Heart left ventricle (tissue), 16 donors: ENCODE data around the gene FREM2. TPM values are rescaled to one million over a fixed set of nuclear protein-coding genes. Genes with fewer than 3 reads are reported as not detected.

ENCODE experiments used
- ATAC-seq, 4 donors: fragments of 200-7000 bp; cut with Tn5 transposase; one replicate each; pipeline ENCODE4 v1.9.1; 2020 to 2022; ENCODE audit warnings: moderate library complexity in 4 of 4, mild to moderate bottlenecking in 3 of 4, moderate number of reproducible peaks in 1 of 4
- DNase-seq, 5 donors: peaks; one replicate each; pipeline ENCODE4 v3.0.0-alpha.2; 2020
- H3K27ac ChIP-seq, 12 donors: fragments of 200-600 bp; sonication (generic) in 4 of 12; one replicate each; pipeline versions ENCODE4 v1.5.0 to v1.8.0; 2016 to 2022; ENCODE audit warnings: mild to moderate bottlenecking in 2 of 12
- H3K27me3 ChIP-seq, 9 donors: fragments of 200-600 bp; sonication (generic) in 2 of 9; one replicate each; pipeline versions ENCODE4 v1.5.1 to v1.8.0; 2016 to 2022; ENCODE audit warnings: mild to moderate bottlenecking in 3 of 9
- H3K36me3 ChIP-seq, 9 donors: fragments of 200-600 bp; sonication (generic) in 2 of 9; one replicate each; pipeline versions ENCODE4 v1.5.0 to v1.8.0; 2018 to 2022; ENCODE audit warnings: mild to moderate bottlenecking in 2 of 9
- H3K4me1 ChIP-seq, 12 donors: fragments of 200-600 bp; sonication (generic) in 4 of 12; one replicate each; pipeline versions ENCODE4 v1.5.0 to v1.8.0; 2016 to 2022; ENCODE audit warnings: mild to moderate bottlenecking in 3 of 12
- H3K4me3 ChIP-seq, 12 donors: fragments of 200-600 bp; sonication (generic) in 4 of 12; one replicate each; pipeline versions ENCODE4 v1.5.0 to v1.8.0; 2017 to 2022; ENCODE audit warnings: mild to moderate bottlenecking in 9 of 12, moderate library complexity in 4 of 12
- H3K9me3 ChIP-seq, 12 donors: fragments of 200-600 bp; sonication (generic) in 4 of 12; one replicate each; pipeline versions ENCODE4 v1.5.0 to v1.8.0; 2016 to 2022; ENCODE audit warnings: mild to moderate bottlenecking in 1 of 12
- CTCF ChIP-seq, 12 donors: fragments of 200-600 bp; sonication (generic) in 4 of 12; IDR thresholded peaks; one replicate each; pipeline versions ENCODE4 v1.5.0 to v1.8.0; 2018 to 2022; ENCODE audit warnings: antibody characterized with exemption in 12 of 12, mild to moderate bottlenecking in 5 of 12
- POLR2A ChIP-seq, 2 donors: fragments of 450-650 bp; IDR thresholded peaks; one replicate each; pipeline ENCODE4 v1.6.1; 2017; ENCODE audit warnings: antibody characterized with exemption in 2 of 2, mild to moderate bottlenecking in 2 of 2, moderate library complexity in 2 of 2
- WGBS, 4 donors: extraction: QIAGEN DNeasy Blood & Tissue Kit in 2 of 4; methylation state at CpG; one replicate each; pipeline versions ENCODE4 v1.1.5 to v1.1.7; 2013 to 2018; 5-methylcytosine and 5-hydroxymethylcytosine counted together
- intact Hi-C, 10 donors: fragments of 100-400 bp; cut with DNase I; formaldehyde crosslinking; loops; one replicate each; pipeline versions ENCODE4 v1.11.1 to v1.14.2; 2022
- polyA plus RNA-seq, 2 donors: library from polyadenylated mRNA; stranded (reverse); fragments of 200-250 nt; gene quantifications; one replicate each; pipeline ENCODE4 v1.2.3, GENCODE V29; 2013
- total RNA-seq, 9 donors: library from RNA; depleted of rRNA in 2 of 9; stranded (reverse); fragments of >200 nt in 2 of 9; fragmentation: NEBNext Ultra II Directional in 3 of 9; extraction: Animal tissue kit (Norgen Biotek cat#: 25700) in 3 of 9; gene quantifications; one replicate each; pipeline versions ENCODE4 v1.1.0 to v1.2.4, GENCODE V29; 2016 to 2023
- donor health status: ischemic (EF 13 %, LVEDD 7.1; RV severe dilation, severe dysfunction).
- donor health status: healthy with polysubstance abuse.
- donor health status: DM: no; HTN: yes; CAD: no.
- donor health status: DM: no; HTN: no; CAD: no.
- donor health status: ischemic (EF 25% LVEDD 6.9; RV normal size, moderate dysfunction).
- donor health status: ischemic (EF 25% LVEDD 5.7; RV mildly dilated, moderate dysfunction).
- donor health status: healthy.
- donor health status: DM: yes; HTN: yes; CAD: no.
- donor health status: ischemic (EF 35%, LVEDD 5.7; RV mildly dilated, moderate dysfunction).
- donor health status: nonischemic (EF 11% LVEDD 7.7; RV severe dilation, severe dysfunction).
- donor health status: DM: yes; HTN: yes; CAD: no.
- donor health status: PGD.
- donor health status: ischemic (EF 29% LVEDD 5.4; RV normal size, mild dysfunction).
- donor health status: nonischemic (EF 23%, LVEDD 6.1; RV moderate dilation, normal function).

Gene FREM2
- total and polyA plus RNA-seq, 11 donors = 0.02 to 0.35 (median 0.13) TPM

- Histone ChIP-seq H3K36me3 (no peaks in the 10 kb centered on the region), H3K9me3 (no peaks in the 10 kb centered on the region), H3K27ac (no peak overlapping the region), H3K4me1 (peaks cover 0 to 20% (median 0%) of the 10 kb centered on the region in 12 donors), H3K4me3 (peak overlapping the region in 11 of 12 donors; percentile 18 to 52 (median 39)), H3K27me3 (peaks cover 0 to 47% (median 12%) of the 10 kb centered on the region in 9 donors)
- ATAC-seq = peak in 1 of 4 donors; percentile 31
- WGBS, 4 donors = 0 to 3% (median 1%) methylated on average over 14 of the region's 14 CpGs
- intact Hi-C loops = loop anchor here in 9 of 10 donors (1.0 to 10.0 kb wide), 8 partner anchors 76 to 231 kb away; no protein-coding TSS in a partner anchor
- no peak for DNase-seq
- TF ChIP-seq CTCF (IDR thresholded peaks at IDR 0.05) (peak in 10 of 12 donors; percentile 6 to 49 (median 32)), POLR2A (IDR thresholded peaks at IDR 0.05) (no peak)
These were observed 802 bp upstream of the FREM2 start for GRCh38 chr13:38685974-38686576.

- ATAC-seq = peak in 3 of 4 donors; percentile 12 to 29 (median 20)
- peak in 2 of 5 donors; percentile 17 to 62 for DNase-seq
- intact Hi-C loops = loop anchor here in 8 of 10 donors (2.0 to 10.0 kb wide), 7 partner anchors 75 to 230 kb away; no protein-coding TSS in a partner anchor
- TF ChIP-seq CTCF (IDR thresholded peaks at IDR 0.05) (no peak), POLR2A (IDR thresholded peaks at IDR 0.05) (no peak)
- Histone ChIP-seq H3K4me3 (peak overlapping the region; percentile 18 to 52 (median 38)), H3K27me3 (peaks cover 0 to 47% (median 12%) of the 10 kb centered on the region in 9 donors), H3K27ac (no peak overlapping the region), H3K4me1 (peaks cover 0 to 20% (median 0%) of the 10 kb centered on the region in 12 donors), H3K36me3 (no peaks in the 10 kb centered on the region), H3K9me3 (no peaks in the 10 kb centered on the region)
- 1 to 4% (median 2%) methylated on average over 31 to 80 of the region's 80 CpGs for WGBS, 4 donors
These were observed 661 bp downstream of the FREM2 start for GRCh38 chr13:38687246-38688229.

GRCh38 chr13:38688674-38689073 is 1.8 kb downstream of the FREM2 start:
- no peaks in the 10 kb centered on the region for H3K36me3 ChIP-seq
- H3K4me1 ChIP-seq = peaks cover 0 to 20% (median 2%) of the 10 kb centered on the region in 12 donors
- ATAC-seq = no peak
- TF ChIP-seq POLR2A (IDR thresholded peaks at IDR 0.05) = no peak
- no peak for TF ChIP-seq CTCF (IDR thresholded peaks at IDR 0.05)
- DNase-seq = peak in 1 of 5 donors; percentile 21
- intact Hi-C loops = loop anchor here in 6 of 10 donors (5.0 to 10.0 kb wide), 5 partner anchors 74 to 229 kb away; no protein-coding TSS in a partner anchor
- H3K27ac ChIP-seq = no peak overlapping the region
- H3K4me3 ChIP-seq = no peak overlapping the region
- 83 to 90% (median 85%) methylated on average over 5 to 12 of the region's 12 CpGs for WGBS, 4 donors
- H3K27me3 ChIP-seq = peaks cover 0 to 47% (median 12%) of the 10 kb centered on the region in 9 donors
- H3K9me3 ChIP-seq = no peaks in the 10 kb centered on the region
